ENCODE measurements around the gene OR2F1.
"Not testable (repeated sequence)": the region's sequence is repeated elsewhere in the genome, so short reads cannot be mapped to it uniquely, and the experiment has no call there.

The OR2F1 gene

DNA sequence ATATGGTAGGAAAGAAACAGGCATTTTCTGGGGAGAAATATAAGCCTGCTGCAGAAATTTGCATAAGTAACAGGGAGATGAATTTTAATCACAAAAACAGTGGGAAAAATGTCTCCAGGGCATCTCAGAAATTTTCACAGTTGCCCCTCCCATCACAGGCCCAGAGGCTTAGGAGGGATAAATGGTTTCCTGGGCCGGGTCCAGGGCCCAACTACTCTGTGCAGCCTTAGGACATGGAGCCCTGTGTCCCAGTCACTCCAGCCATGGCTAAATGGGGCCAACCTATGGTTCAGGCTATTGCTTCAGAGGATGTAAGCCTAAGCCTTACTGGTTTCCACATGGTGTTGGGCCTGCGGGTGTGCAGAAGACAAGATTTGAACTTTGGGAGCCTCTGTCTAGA lies 54.7 kb downstream of the OR2F1 start:
- DNase-seq = no peak

DNA sequence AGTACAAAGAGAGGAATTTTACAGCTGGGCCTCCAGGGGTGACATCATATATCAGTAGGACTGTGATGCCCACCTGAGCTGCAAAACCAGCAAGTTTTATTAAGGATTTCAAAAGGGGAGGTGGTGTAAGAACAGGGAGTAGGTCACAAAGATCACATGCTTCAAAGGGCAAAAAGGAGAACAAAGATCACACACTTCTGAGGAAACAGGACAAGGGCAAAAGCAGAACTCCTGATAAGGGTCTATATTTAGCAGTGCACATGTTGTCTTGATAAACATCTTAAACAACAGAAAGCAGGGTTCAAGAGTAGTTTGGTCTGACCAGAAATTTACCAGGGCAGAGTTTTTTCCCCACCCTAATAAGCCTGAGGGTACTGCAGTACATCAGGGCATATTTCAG lies 55.4 kb downstream of the OR2F1 start:
- not testable (repeated sequence) for DNase-seq

DNA sequence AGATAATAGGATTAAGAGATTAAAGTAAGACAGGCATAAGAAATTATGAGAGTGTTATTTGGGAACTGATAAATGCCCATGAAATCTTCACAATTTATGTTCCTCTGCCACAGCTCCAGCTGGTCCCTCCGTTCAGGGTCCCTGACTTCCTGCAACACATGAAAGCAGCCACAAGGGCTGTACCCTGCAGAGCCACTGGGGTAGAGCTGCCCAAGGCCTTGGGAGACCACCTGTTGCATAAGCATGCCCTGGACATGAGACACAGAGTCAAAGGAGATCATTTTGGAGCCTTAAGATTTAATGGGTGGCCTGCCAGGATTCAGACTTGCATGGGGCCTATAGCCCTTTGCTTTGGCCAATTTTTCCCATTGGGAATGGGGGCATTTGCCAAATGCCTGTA lies 56.2 kb downstream of the OR2F1 start:
- not testable (repeated sequence) for DNase-seq

DNA sequence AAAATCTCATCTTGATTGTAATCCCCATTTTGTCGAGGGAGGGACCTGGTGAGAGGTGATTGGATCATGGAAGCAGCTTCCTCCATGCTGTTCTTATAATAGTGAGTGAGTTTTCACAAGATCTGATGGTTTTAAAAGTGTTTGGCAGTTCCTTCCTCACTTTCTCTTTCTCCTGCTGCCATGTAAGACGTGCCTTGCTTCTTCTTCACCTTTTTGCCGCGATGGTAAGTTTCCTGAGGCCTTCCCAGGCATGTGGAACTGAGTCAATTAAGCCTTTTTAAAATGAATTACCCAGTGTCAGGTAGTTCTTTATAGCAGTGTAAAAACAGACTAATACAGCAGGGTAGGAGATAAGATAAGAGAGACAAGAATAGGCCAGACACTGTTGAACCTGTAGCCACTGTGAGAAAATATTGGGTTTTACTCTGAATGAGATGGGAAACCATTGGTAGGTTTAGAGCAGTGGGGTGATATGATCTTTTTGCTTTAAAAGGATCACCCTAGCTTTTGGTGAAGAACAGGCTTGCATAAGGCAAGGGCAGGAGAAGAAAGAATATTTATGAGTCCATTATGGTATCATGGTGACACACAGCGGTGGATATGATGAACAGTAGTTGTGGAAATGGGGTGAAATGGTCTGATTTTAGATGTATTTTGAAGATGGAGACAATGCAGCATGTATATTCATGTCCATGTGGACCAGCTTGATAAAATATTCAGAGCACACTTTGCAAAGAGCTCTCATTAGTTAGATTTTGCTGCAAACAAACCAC lies 57.0 kb downstream of the OR2F1 start:
- no peak for DNase-seq

Data from fibroblast of skin of abdomen (primary cell).